HG03565 (cell line): ENCODE results near the gene IQGAP2.

ENCODE experiments used
- ATAC-seq: cut with Tn5 transposase; IDR thresholded peaks from one replicate; pipeline ENCODE4 v1.9.1; 2021; ENCODE audit warnings: mild to moderate bottlenecking, moderate library complexity; ENCODE audit not compliant: unreplicated experiment

The IQGAP2 gene

DNA sequence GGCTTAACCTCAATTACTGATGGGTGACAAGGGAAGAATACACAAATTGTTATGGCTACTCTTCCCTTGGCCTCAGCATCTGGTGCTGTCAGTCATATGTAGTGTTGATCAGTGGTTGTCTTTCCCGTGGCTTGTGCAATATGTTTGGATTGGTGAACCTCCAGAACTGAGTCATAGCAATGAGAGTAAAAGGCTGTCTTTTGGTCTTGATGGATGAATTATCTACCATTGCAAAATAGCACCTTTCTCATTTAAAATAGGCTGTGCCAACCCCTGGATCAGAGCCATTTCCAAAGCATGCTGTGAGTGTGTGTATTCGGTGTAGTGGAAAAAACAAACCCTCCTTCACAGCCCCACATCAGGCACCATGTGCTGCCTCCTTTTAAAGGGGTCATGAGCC lies 298.2 kb downstream of the IQGAP2 start:
- no peak for ATAC-seq

GRCh38 chr5:76703707-76704106 lies 300.6 kb downstream of the IQGAP2 start:
- ATAC-seq: no peak

DNA sequence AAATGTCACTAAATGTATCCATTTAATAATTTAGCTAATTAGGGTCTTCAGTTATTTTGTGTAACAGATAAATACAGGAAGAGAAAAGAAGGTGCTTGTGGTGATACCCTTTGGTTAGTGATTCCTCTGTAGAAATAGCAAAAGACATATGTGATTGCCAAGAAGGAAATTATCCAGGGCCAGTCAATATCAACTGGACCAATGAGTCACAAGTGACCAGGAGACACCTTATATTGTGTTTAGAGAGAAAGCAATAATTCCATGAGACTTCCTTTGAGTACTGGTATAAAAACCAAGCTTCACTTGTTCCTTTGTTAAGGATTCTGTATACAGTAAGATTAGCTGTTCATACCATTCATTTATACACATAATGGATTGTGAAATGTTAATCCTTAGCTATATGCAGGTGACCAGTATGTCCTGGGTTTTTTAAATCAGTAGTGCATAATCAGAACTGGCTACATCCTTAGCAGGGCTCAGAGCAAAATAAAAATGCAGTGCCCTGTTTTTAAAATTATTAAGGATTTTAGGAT lies 301.1 kb downstream of the IQGAP2 start:
- no peak for ATAC-seq

GRCh38 chr5:76705574-76705973 lies 302.5 kb downstream of the IQGAP2 start:
- no peak for ATAC-seq

DNA sequence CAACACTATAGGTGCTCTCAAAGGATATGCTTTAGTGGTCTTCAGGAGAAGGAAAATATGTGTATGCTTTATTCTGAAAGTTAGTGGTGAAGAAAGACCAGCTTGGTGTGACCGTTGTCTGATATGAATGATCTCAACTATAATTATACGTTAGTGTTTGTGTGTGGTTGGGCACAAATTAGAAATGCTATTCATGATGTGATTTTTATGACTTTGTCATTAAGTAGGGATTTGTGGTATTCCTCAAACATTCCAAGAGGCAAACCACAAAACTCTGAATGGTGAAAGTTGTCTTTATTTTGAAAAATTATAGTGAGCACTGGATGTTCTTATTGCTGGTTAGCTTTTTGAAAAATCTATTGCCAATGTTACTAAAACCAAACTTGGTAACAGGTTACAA lies 306.7 kb downstream of the IQGAP2 start:
- ATAC-seq: no peak

GRCh38 chr5:76710991-76711390 lies 307.9 kb downstream of the IQGAP2 start:
- peak; percentile 56 for ATAC-seq

DNA sequence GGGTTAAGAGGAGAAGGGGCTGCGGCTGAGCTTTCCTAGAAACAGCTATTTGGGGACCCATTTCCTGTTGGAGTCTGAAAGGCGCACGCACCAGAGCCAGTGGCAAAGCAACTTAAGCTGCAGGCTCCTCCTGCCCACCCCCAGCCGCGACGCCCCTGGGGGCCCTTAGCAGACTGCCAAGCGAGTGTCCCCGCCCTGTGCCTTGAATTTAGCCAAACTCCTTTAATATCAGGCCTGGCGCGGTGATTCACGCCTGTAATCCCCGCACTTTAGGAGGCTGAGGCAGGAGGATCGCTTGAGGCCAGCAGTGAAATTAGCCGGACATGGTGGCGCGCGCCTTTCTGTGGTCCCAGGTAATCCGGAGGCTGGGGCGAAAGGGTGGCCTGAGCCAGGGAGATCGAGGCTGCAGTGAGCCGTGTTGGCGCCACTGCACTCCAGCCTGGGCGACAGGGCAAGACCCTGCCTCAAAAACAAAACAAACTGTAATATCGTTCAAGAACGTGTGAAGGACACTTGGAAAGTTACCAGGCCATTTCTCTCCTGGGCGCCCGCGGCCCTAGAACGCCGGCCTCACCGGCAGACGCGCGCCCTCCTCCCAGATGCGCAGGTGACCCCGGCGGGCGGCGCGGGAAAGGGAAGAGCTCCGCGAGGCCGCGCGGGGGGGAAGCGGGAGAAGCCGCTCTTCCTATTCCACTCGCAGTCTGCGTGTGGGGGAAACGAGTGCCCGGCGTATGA lies 311.8 kb downstream of the IQGAP2 start:
- no peak for ATAC-seq

GRCh38 chr5:76715486-76715735 lies 312.3 kb downstream of the IQGAP2 start:
- ATAC-seq: no peak

DNA sequence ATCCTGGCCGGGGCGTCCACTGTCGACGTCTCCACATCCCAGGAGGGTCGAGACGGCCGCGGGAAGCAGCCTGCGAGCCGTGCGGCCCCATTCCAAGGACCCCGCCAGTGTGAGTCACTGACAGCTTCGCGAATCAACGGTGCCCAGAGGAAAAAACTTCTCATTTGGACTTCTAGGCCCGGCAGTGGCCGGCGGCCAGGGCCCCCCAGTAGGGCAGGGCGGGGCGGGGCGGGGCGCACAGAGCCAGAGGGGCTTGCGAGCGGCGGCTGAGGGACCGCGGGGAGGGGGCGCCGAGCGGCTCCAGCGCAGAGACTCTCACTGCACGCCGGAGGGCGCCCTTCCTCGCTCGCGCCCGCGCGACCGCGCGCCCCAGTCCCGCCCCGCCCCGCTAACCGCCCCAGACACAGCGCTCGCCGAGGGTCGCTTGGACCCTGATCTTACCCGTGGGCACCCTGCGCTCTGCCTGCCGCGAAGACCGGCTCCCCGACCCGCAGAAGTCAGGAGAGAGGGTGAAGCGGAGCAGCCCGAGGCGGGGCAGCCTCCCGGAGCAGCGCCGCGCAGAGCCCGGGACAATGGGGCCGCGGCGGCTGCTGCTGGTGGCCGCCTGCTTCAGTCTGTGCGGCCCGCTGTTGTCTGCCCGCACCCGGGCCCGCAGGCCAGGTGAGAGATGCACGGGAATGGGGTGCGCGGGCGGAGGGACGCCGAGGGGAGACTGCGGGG lies 312.8 kb downstream of the IQGAP2 start, which contains the start of gene F2R:
Gene F2R, plus strand, starts transcription at position 391 of the 720 bp plus-strand sequence. Its CDS starts 182 bp downstream, at position 573.
- no peak for ATAC-seq

- ATAC-seq: no peak
These were observed 313.5 kb downstream of the IQGAP2 start for GRCh38 chr5:76716456-76717157.

- ATAC-seq: no peak
These were observed 314.4 kb downstream of the IQGAP2 start for GRCh38 chr5:76717222-76718083.

DNA sequence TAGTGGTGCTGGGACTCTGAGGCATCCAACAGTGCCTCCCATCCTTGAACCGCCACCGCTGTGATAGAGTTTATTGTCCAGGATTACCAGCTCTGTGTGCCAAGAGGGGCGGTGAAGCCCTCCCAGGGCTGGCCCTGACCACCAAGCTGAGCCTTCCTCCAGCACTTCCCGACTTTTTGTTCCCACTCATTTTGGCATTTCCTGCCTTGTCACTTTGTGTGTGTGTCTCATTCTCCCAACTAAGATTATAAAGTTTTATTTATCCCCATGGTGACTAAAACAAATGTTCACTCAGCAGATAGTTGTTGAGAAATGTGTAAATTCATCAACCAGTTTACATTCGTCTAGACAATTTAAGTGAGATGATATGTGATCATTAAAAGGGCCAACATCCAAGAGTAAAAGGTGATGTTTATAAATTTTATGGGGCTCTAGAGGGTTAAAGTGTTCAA lies 315.3 kb downstream of the IQGAP2 start:
- no peak for ATAC-seq

GRCh38 chr5:76718880-76719279 lies 315.8 kb downstream of the IQGAP2 start:
- ATAC-seq: no peak

- ATAC-seq: peak; percentile 97
These were observed 318.0 kb downstream of the IQGAP2 start for GRCh38 chr5:76720988-76721569.

GRCh38 chr5:76723266-76723665 lies 320.2 kb downstream of the IQGAP2 start:
- no peak for ATAC-seq

- no peak for ATAC-seq
These were observed 320.8 kb downstream of the IQGAP2 start for GRCh38 chr5:76723906-76724305.

- ATAC-seq: no peak
These were observed 321.8 kb downstream of the IQGAP2 start for GRCh38 chr5:76724871-76725270.

DNA sequence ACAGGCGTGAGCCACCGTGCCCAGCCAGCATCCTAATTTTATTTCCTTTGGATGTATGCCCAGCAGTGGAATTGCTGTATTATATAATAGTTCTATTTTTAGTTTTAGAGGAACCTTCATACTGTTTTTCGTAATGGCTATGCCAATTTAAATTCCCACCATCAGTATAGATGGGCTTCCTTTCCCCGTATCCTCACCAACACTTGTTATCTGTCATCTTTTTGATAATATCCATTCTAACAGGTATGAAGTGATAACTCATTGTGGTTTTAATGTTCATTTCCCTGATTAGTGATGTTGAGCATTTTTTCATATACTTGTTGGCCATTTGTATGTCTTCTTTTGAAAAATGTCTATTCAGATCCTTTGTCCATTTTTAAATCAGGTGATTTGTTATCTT lies 325.9 kb downstream of the IQGAP2 start:
- no peak for ATAC-seq

DNA sequence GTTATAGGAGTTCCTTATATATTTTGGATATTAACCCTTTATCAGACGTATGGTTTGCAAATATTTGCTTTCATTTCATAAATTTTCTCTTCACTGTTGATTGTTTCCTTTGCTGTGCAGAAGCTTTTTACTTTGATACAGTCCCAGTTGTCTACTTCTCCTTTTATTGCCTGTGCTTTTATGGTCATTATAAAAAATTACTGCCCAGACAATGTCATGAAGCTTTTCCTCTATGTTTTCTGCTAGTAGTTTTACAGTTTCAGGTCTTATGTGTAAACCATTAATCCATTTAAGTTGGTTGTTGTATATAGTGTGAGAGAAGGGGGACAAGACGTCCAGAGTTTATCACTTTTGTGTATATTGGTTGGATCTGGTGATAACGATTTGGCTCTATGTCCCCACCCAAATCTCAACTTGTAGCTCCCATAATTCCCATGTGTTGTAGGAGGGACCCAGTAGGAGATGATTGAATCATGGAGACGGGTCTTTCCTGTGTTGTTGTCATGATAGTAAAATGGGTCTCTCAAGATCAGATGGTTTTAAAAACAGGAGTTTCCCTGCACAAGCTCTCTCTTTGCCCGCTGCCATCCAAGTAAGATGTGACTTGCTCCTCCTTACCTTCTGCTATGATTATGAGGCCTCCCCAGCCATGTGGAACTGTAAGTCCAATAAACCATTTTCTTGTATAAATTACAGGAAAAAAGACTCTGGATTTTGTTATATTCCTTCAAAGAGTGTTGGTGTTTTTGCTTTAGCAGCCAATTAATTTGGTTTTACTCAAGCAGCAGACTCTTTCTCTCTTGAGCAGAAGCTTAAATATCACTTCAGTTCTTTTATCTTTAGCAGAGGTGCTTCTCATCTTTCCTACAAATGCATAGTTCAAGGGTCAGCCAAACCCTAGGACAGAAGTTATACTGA lies 326.5 kb downstream of the IQGAP2 start:
- ATAC-seq: no peak
